Rectal smooth muscle tissue (tissue), 1 donor: ENCODE results near the gene AP3S1.
"Not testable (repeated sequence)": the region's sequence is repeated elsewhere in the genome, so short reads cannot be mapped to it uniquely, and the experiment has no call there.

Experiments
- H3K27ac ChIP-seq: one replicate; pipeline ENCODE4 v1.7.0; 2013; ENCODE audit warnings: low read depth, low read length, inconsistent platforms
- H3K27me3 ChIP-seq: one replicate; pipeline ENCODE4 v1.7.0; 2013; ENCODE audit warnings: low read length; ENCODE audit not compliant: control insufficient read depth, insufficient read depth
- H3K36me3 ChIP-seq: one replicate; pipeline ENCODE4 v1.7.0; 2013; ENCODE audit warnings: low read length; ENCODE audit not compliant: control insufficient read depth, insufficient read depth
- H3K4me1 ChIP-seq: one replicate; pipeline ENCODE4 v1.7.0; 2013; ENCODE audit warnings: low read length; ENCODE audit not compliant: control insufficient read depth, insufficient read depth
- H3K4me3 ChIP-seq: one replicate; pipeline ENCODE4 v1.7.0; 2013; ENCODE audit warnings: low read length
- H3K9ac ChIP-seq: one replicate; pipeline ENCODE4 v1.7.0; 2013; ENCODE audit warnings: low read length

Gene AP3S1

GRCh38 chr5:115857057-115857479, 15.3 kb downstream of the AP3S1 start:
- Histone ChIP-seq H3K4me3 (no peak overlapping the region), H3K4me1 (peaks cover 16% of the 10 kb centered on the region), H3K9ac (no peak overlapping the region), H3K27ac (no peak overlapping the region), H3K27me3 (no peaks in the 10 kb centered on the region), H3K36me3 (no peaks in the 10 kb centered on the region)

DNA sequence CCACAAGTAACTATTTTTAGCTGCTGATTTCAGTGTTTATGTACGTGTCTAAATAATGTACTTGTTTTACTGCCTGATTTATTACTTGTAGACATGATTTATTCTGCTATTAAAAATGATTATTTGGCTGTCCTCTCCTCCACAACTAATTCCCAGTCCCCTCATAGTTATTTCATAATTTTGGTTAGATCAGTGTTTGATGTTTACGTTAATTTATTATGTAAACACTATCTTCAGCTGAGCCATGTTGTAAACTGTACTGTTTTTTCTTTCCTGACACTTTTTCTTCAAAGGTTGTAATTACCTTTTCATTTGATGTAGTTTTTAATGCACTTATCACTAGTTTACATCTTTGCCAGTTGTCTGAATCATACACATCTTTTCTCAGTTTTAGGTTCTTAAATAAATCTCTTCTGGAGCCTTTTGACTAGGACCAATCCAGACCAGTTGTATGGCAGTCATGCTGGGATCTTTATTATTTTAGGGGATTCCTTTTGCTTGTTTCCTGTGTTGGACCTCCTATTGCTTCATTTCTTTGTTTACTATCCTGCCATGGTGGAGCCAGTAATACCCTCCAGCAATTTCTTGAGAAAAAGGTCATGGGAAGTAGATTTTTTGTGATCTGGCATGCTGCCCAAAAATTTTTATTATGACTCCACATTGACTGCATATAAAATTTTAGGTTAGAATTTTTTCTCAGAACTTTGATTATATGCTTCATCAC, 16.1 kb downstream of the AP3S1 start:
- peaks cover 16% of the 10 kb centered on the region for H3K4me1 ChIP-seq
- H3K27ac ChIP-seq: no peak overlapping the region
- H3K36me3 ChIP-seq: no peaks in the 10 kb centered on the region
- no peaks in the 10 kb centered on the region for H3K27me3 ChIP-seq
- no peak overlapping the region for H3K4me3 ChIP-seq
- H3K9ac ChIP-seq: no peak overlapping the region

DNA sequence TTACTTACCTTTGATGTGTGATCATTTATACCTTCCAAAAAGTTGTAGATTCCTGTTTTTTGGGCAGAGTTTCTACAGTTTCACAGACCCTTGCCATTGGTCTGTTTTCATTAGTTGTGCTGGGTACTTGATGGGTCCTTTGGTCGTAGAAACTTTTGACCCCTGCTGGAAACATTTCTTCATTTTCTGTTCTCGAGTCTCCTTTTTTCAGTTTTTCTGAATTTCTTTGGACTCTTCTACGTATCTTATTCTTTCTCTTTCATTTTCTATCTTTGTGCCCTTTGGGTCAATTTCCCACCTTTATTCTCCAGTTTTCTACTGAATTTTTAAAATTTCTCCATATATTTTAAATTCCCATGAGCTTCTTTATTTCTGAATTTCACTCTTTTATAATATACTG, 16.7 kb downstream of the AP3S1 start:
- Histone ChIP-seq H3K4me1 (peaks cover 16% of the 10 kb centered on the region), H3K27me3 (no peaks in the 10 kb centered on the region), H3K9ac (no peak overlapping the region), H3K4me3 (peak overlapping the region; percentile 3), H3K36me3 (no peaks in the 10 kb centered on the region), H3K27ac (no peak overlapping the region)

DNA sequence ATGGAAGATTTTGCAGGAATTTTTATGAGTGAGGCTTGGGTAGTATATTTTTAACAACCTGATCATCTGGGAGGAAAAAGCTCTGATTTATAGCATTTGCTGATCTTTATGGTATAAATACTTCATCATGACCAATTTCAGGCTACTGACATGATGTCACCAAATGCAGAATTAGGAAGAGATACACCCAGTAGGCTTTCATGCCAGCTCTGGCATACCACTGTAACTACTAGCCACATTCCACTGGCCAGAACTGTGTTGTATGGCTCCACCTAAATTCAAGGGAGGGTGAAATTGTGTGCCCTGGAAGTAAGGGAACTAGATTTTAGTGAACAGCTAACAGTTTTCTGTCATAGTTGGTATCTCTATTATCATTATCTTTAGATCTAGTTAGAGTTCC, 17.6 kb downstream of the AP3S1 start:
- H3K4me3 ChIP-seq: no peak overlapping the region
- H3K27me3 ChIP-seq: no peaks in the 10 kb centered on the region
- peaks cover 16% of the 10 kb centered on the region for H3K4me1 ChIP-seq
- H3K36me3 ChIP-seq: no peaks in the 10 kb centered on the region
- H3K27ac ChIP-seq: no peak overlapping the region
- no peak overlapping the region for H3K9ac ChIP-seq

DNA sequence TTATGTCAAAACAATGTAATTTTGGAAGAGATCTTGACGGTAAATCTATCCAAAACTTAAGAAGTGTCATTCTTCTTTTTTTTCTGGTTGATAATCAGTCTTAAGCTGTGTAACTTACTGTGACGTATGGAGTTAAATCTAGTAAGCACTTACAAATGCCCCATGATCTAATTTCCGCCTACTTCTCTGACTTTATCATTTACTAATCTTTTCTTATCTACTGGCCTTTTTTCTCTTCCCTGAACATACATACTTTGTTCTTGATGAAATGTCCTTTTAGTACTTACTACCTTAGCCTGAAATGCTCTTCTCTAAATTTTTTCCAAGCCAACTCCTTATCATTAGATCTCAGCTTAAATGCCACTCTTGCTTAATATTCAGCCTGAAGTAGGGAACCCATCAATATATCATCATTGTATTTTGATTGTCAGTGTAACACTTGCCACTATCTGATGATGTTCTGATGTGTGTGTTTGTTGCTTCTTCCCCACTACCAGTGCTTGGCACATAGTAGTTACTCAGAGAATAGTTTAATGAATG, 27.6 kb downstream of the AP3S1 start:
- Histone ChIP-seq H3K36me3 (peaks cover 3% of the 10 kb centered on the region), H3K27ac (no peak overlapping the region), H3K4me1 (no peaks in the 10 kb centered on the region), H3K4me3 (no peak overlapping the region), H3K27me3 (no peaks in the 10 kb centered on the region), H3K9ac (no peak overlapping the region)

GRCh38 chr5:115872447-115872846, 30.7 kb downstream of the AP3S1 start:
- H3K27ac ChIP-seq: no peak overlapping the region
- no peak overlapping the region for H3K4me3 ChIP-seq
- peaks cover 3% of the 10 kb centered on the region for H3K36me3 ChIP-seq
- no peak overlapping the region for H3K9ac ChIP-seq
- no peaks in the 10 kb centered on the region for H3K4me1 ChIP-seq
- H3K27me3 ChIP-seq: no peaks in the 10 kb centered on the region

DNA sequence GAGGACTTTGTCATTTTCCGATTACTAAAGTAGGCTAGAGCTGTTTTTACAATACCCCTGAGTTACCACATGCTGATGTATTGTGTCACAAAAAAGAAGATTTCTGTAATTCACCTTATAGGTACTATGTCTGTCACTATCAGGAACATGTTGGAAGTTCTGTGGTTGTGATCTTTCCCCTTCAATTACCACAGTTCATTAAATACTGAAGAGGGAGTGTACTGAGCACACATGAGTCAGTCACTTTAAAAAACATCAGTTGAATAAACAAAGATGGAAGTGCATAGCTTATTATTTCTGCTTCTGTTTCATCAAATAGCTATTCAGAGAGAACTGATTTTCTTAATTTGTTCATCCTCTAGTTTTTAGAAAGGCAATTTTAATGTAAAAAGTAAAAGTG, 31.7 kb downstream of the AP3S1 start:
- H3K9ac ChIP-seq: no peak overlapping the region
- no peaks in the 10 kb centered on the region for H3K4me1 ChIP-seq
- peaks cover 3% of the 10 kb centered on the region for H3K36me3 ChIP-seq
- no peak overlapping the region for H3K4me3 ChIP-seq
- no peaks in the 10 kb centered on the region for H3K27me3 ChIP-seq
- H3K27ac ChIP-seq: no peak overlapping the region

DNA sequence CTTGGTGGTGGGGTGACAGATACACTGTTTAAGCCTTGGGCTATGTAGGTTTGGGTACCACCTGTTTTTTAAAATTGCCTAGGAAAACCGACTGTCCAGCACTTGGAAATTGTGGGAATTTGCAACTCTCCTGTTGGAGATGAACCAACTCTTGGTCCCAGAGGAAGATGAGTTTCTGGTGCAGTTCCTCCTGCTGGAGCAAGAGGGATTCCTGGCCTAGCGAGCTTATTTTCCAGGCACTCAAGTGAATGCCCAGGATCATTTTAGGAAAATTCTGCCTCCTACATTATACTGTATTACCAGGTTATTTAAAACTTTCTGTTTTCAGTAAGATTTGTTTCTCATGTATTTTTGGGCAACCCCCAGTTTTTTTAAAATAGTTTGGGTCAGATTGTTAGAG, 33.7 kb downstream of the AP3S1 start:
- Histone ChIP-seq H3K9ac (no peak overlapping the region), H3K4me1 (no peaks in the 10 kb centered on the region), H3K36me3 (peaks cover 3% of the 10 kb centered on the region), H3K27me3 (no peaks in the 10 kb centered on the region), H3K27ac (no peak overlapping the region), H3K4me3 (no peak overlapping the region)

DNA sequence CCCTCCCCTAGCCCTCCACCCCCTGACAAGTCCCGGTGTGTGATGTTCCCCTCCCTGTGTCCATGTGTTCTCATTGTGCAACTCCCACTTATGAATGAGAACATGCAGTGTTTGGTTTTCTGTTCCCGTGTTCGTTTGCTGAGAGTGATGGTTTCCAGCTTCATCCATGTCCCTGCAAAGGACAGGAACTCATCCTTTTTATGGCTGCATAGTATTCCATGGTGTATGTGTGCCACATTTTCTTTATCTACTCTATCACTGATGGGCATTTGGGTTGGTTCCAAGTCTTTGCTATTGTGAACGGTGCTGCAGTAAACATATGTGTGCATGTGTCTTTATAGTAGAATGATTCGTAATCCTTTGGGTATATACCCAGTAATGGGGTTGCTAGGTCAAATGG, 35.6 kb downstream of the AP3S1 start:
- not testable (repeated sequence) for H3K27me3 ChIP-seq, H3K27ac ChIP-seq, H3K9ac ChIP-seq, H3K4me1 ChIP-seq, H3K36me3 ChIP-seq, H3K4me3 ChIP-seq

- not testable (repeated sequence) for H3K27ac ChIP-seq, H3K9ac ChIP-seq, H3K36me3 ChIP-seq, H3K4me1 ChIP-seq, H3K4me3 ChIP-seq, H3K27me3 ChIP-seq
Measured at GRCh38 chr5:115882434-115882833, 40.7 kb downstream of the AP3S1 start.

DNA sequence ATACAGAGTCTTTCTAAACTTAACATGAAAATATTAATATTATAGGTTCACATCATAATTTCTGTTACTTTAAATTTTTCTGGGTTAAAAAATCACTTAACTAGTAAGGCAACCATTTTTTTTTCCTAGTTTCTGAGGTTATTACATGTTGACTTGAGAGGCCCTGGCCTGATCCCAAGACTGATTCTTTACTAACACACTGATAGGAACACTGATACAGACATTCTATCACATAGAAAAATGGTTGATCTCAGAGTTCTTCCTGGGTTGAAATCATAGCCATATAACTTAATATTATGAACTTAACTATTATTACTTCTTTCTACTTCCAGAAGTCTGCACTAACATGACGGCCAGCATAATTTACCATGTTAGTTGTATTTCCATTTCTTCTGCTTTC, 43.0 kb downstream of the AP3S1 start:
- Histone ChIP-seq H3K9ac (no peak overlapping the region), H3K27me3 (no peaks in the 10 kb centered on the region), H3K27ac (no peak overlapping the region), H3K4me1 (no peaks in the 10 kb centered on the region), H3K4me3 (no peak overlapping the region), H3K36me3 (peaks cover 2% of the 10 kb centered on the region)

DNA sequence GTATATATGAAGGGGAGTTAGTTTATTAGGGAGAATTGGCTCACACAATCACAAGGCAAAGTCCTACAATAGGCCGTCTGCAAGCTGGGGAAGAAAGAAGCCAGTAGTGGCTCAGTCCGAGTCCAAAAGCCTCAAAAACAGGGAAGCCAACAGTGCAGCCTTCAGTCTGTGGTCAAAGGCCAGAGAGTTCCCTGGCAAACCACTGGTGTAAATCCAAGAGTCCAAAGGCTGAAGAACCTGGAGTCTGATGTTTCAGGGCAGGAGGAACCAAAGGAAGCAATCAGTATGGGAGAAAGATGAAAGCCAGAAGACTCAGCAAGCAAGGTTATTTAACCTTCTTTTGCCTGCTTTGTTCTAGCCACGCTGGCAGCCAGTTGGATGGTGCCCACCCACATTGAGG, 43.5 kb downstream of the AP3S1 start:
- H3K4me1 ChIP-seq, H3K27ac ChIP-seq, H3K9ac ChIP-seq, H3K27me3 ChIP-seq, H3K36me3 ChIP-seq, H3K4me3 ChIP-seq: not testable (repeated sequence)

DNA sequence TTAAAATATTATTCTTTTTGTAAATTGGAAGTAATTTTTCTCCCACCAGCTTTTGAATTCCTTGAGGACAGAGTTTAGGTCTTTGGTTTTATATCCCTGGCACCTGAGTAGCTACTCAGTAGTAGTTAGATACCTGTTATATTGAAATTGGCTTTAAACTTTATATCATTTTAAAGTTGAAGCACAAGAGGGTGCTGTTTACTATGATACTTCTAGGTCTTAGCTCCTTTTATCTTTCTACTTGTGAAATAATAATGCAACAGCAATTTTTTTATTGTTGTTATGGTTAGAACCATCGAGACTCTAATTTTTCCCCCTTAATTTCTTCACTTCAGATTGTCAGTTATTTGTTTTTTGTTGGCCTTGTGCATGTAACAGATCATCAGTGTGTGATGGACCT, 46.3 kb downstream of the AP3S1 start:
- Histone ChIP-seq H3K27me3 (no peaks in the 10 kb centered on the region), H3K27ac (no peak overlapping the region), H3K36me3 (peaks cover 2% of the 10 kb centered on the region), H3K4me1 (no peaks in the 10 kb centered on the region), H3K9ac (no peak overlapping the region), H3K4me3 (no peak overlapping the region)
